Measurements from ENCODE around the gene LRP1. TPM values are rescaled to one million over a fixed set of nuclear protein-coding genes. Genes with fewer than 3 reads are reported as not detected.

Gene LRP1
- total RNA-seq, 3 donors from 2014 or later (not counting 1 experiment from before 2014, with no cell fraction given), result 6.7 to 13.1 (median 9.5) TPM

GRCh38 chr12:57123813-57124212 lies 4.5 kb upstream of the LRP1 start:
- no peak for TF ChIP-seq CTCF (IDR thresholded peaks at IDR 0.05)
- Histone ChIP-seq H3K27ac (ENCODE audit: low read length) (no peak overlapping the region), H3K36me3 (ENCODE audit: control insufficient read depth, insufficient read depth, low read length) (no peaks in the 10 kb centered on the region), H3K4me1 (ENCODE audit: control insufficient read depth, insufficient read depth, low read length) (peaks cover 21% of the 10 kb centered on the region), H3K27me3 (ENCODE audit: control insufficient read depth, insufficient read depth, low read length) (peaks cover 13% of the 10 kb centered on the region), H3K4me3 (ENCODE audit: low read length) (no peak overlapping the region), H3K9me3 (ENCODE audit: control insufficient read depth, insufficient read depth, low read length) (no peaks in the 10 kb centered on the region)
- intact Hi-C loops (cut with micrococcal nuclease), result loop anchor here (1.0 kb wide), 2 partner anchors 59 to 119 kb away; no protein-coding TSS in a partner anchor
- ATAC-seq, result no peak
- WGBS (ENCODE audit: insufficient coverage), result 33% methylated on average over 2 of the region's 2 CpGs
- Mint-ChIP-seq H3K27me3 (ENCODE audit: low read depth in 2 of 2) (peaks cover 8 to 9% of the 10 kb centered on the region in 2 donors), H3K9me3 (no peaks in the 10 kb centered on the region), H3K27ac (no peak overlapping the region), H3K4me1 (peaks cover 11 to 19% of the 10 kb centered on the region in 2 donors), H3K4me3 (no peak overlapping the region), H3K36me3 (no peaks in the 10 kb centered on the region)
- no peak for DNase-seq

GRCh38 chr12:57124261-57124877 lies 3.9 kb upstream of the LRP1 start:
- peaks cover 11 to 20% of the 10 kb centered on the region in 2 donors for H3K4me1 Mint-ChIP-seq
- H3K27me3 Mint-ChIP-seq (ENCODE audit: low read depth in 2 of 2), result peaks cover 8 to 9% of the 10 kb centered on the region in 2 donors
- Histone ChIP-seq H3K4me3 (ENCODE audit: low read length) (no peak overlapping the region), H3K27ac (ENCODE audit: low read length) (no peak overlapping the region), H3K27me3 (ENCODE audit: control insufficient read depth, insufficient read depth, low read length) (peaks cover 19% of the 10 kb centered on the region), H3K36me3 (ENCODE audit: control insufficient read depth, insufficient read depth, low read length) (no peaks in the 10 kb centered on the region), H3K9me3 (ENCODE audit: control insufficient read depth, insufficient read depth, low read length) (no peaks in the 10 kb centered on the region), H3K4me1 (ENCODE audit: control insufficient read depth, insufficient read depth, low read length) (peaks cover 23% of the 10 kb centered on the region)
- ATAC-seq (peak; percentile 79 to 91 (median 82)), DNase-seq (peak; percentile 61 to 90)
- H3K27ac Mint-ChIP-seq, result no peak overlapping the region
- H3K36me3 Mint-ChIP-seq, result no peaks in the 10 kb centered on the region
- no peaks in the 10 kb centered on the region for H3K9me3 Mint-ChIP-seq
- WGBS (ENCODE audit: insufficient coverage), result 26% methylated on average over 10 of the region's 10 CpGs
- intact Hi-C loops (cut with micrococcal nuclease), result loop anchor here (1.0 kb wide), 2 partner anchors 59 to 119 kb away; no protein-coding TSS in a partner anchor
- peak overlapping the region; percentile 43 for H3K4me3 Mint-ChIP-seq
- TF ChIP-seq CTCF (IDR thresholded peaks at IDR 0.05), result peak; percentile 85

GRCh38 chr12:57126061-57126460 lies 2.2 kb upstream of the LRP1 start:
- ATAC-seq (no peak), DNase-seq (no peak)
- intact Hi-C loops (cut with micrococcal nuclease), result no loop called here
- Mint-ChIP-seq H3K4me1 (peaks cover 11 to 20% of the 10 kb centered on the region in 2 donors), H3K9me3 (no peaks in the 10 kb centered on the region), H3K4me3 (peak overlapping the region; percentile 45), H3K27me3 (ENCODE audit: low read depth in 2 of 2) (peaks cover 20 to 24% of the 10 kb centered on the region in 2 donors), H3K36me3 (no peaks in the 10 kb centered on the region), H3K27ac (no peak overlapping the region)
- Histone ChIP-seq H3K4me3 (ENCODE audit: low read length) (no peak overlapping the region), H3K4me1 (ENCODE audit: control insufficient read depth, insufficient read depth, low read length) (peaks cover 23% of the 10 kb centered on the region), H3K27me3 (ENCODE audit: control insufficient read depth, insufficient read depth, low read length) (peaks cover 22% of the 10 kb centered on the region), H3K27ac (ENCODE audit: low read length) (no peak overlapping the region), H3K9me3 (ENCODE audit: control insufficient read depth, insufficient read depth, low read length) (no peaks in the 10 kb centered on the region), H3K36me3 (ENCODE audit: control insufficient read depth, insufficient read depth, low read length) (no peaks in the 10 kb centered on the region)
- TF ChIP-seq CTCF (IDR thresholded peaks at IDR 0.05), result no peak
- WGBS (ENCODE audit: insufficient coverage), result 94% methylated on average over 11 of the region's 11 CpGs

- Histone ChIP-seq H3K9me3 (ENCODE audit: control insufficient read depth, insufficient read depth, low read length) (no peaks in the 10 kb centered on the region), H3K27me3 (ENCODE audit: control insufficient read depth, insufficient read depth, low read length) (peaks cover 22% of the 10 kb centered on the region), H3K36me3 (ENCODE audit: control insufficient read depth, insufficient read depth, low read length) (no peaks in the 10 kb centered on the region), H3K27ac (ENCODE audit: low read length) (no peak overlapping the region), H3K4me3 (ENCODE audit: low read length) (no peak overlapping the region), H3K4me1 (ENCODE audit: control insufficient read depth, insufficient read depth, low read length) (peaks cover 23% of the 10 kb centered on the region)
- H3K4me3 Mint-ChIP-seq, result peak overlapping the region; percentile 92
- no peaks in the 10 kb centered on the region for H3K9me3 Mint-ChIP-seq
- no peak for DNase-seq
- no peak overlapping the region for H3K27ac Mint-ChIP-seq
- WGBS (ENCODE audit: insufficient coverage), result 67% methylated on average over 7 of the region's 7 CpGs
- H3K27me3 Mint-ChIP-seq (ENCODE audit: low read depth in 2 of 2), result peaks cover 23 to 29% of the 10 kb centered on the region in 2 donors
- intact Hi-C loops (cut with micrococcal nuclease), result no loop called here
- no peaks in the 10 kb centered on the region for H3K36me3 Mint-ChIP-seq
- H3K4me1 Mint-ChIP-seq, result peaks cover 11 to 20% of the 10 kb centered on the region in 2 donors
- TF ChIP-seq CTCF (IDR thresholded peaks at IDR 0.05), result no peak
- ATAC-seq, result no peak
Measured at GRCh38 chr12:57126561-57126960, 1.7 kb upstream of the LRP1 start.
